RWPE2 (cell line): ENCODE data around the gene FTHL17.

Experiments used
- ATAC-seq: fragments of 200-7000 bp; cut with Tn5 transposase; 3 replicates; pipeline ENCODE4 v1.9.1; 2021; ENCODE audit warnings: low read depth
- DNase-seq: peaks from one replicate; pipeline ENCODE4 v3.0.0-alpha.2; 2020; ENCODE audit warnings: low spot score
- H3K27ac ChIP-seq: fragments of 450-650 bp; 2 replicates; pipeline ENCODE4 v1.5.1; 2017; ENCODE audit warnings: mild to moderate bottlenecking; ENCODE audit not compliant: poor library complexity, severe bottlenecking
- H3K27me3 ChIP-seq: fragments of 250-450 bp; sonication (Bioruptor Pico); 2 replicates; pipeline ENCODE4 v1.5.1; 2021; ENCODE audit warnings: mild to moderate bottlenecking, moderate library complexity; ENCODE audit not compliant: insufficient read depth, poor library complexity, severe bottlenecking
- H3K36me3 ChIP-seq: fragments of 250-450 bp; sonication (Bioruptor Pico); 2 replicates; pipeline ENCODE4 v1.5.1; 2020; ENCODE audit warnings: low read depth, mild to moderate bottlenecking, moderate library complexity
- H3K4me1 ChIP-seq: fragments of 250-450 bp; sonication (Bioruptor Pico); 2 replicates; pipeline ENCODE4 v1.5.1; 2021; ENCODE audit warnings: mild to moderate bottlenecking, moderate library complexity; ENCODE audit not compliant: insufficient read depth, poor library complexity, severe bottlenecking
- H3K4me3 ChIP-seq: fragments of 250-450 bp; sonication (Bioruptor Pico); 2 replicates; pipeline ENCODE4 v1.5.1; 2021; ENCODE audit warnings: mild to moderate bottlenecking, moderate library complexity; ENCODE audit not compliant: severe bottlenecking
- H3K9me3 ChIP-seq: fragments of 250-450 bp; sonication (Bioruptor Pico); 2 replicates; pipeline ENCODE4 v1.5.1; 2021; ENCODE audit warnings: mild to moderate bottlenecking, moderate library complexity; ENCODE audit not compliant: severe bottlenecking
- TF ChIP-seq, protein P1 (sequence below): fragments of 450-650 bp; IDR thresholded peaks from one replicate; pipeline ENCODE4 v1.5.1; 2017; ENCODE audit warnings: mild to moderate bottlenecking, moderate library complexity; ENCODE audit not compliant: poor library complexity, severe bottlenecking

The FTHL17 gene

GRCh38 chrX:31063114-31063513 lies 8.7 kb downstream of the FTHL17 start:
- no peak for ATAC-seq
- H3K4me1 ChIP-seq = no peaks in the 10 kb centered on the region
- no peaks in the 10 kb centered on the region for H3K36me3 ChIP-seq
- no peaks in the 10 kb centered on the region for H3K27me3 ChIP-seq
- no peak overlapping the region for H3K4me3 ChIP-seq
- no peak for DNase-seq
- TF ChIP-seq, protein P1, sequence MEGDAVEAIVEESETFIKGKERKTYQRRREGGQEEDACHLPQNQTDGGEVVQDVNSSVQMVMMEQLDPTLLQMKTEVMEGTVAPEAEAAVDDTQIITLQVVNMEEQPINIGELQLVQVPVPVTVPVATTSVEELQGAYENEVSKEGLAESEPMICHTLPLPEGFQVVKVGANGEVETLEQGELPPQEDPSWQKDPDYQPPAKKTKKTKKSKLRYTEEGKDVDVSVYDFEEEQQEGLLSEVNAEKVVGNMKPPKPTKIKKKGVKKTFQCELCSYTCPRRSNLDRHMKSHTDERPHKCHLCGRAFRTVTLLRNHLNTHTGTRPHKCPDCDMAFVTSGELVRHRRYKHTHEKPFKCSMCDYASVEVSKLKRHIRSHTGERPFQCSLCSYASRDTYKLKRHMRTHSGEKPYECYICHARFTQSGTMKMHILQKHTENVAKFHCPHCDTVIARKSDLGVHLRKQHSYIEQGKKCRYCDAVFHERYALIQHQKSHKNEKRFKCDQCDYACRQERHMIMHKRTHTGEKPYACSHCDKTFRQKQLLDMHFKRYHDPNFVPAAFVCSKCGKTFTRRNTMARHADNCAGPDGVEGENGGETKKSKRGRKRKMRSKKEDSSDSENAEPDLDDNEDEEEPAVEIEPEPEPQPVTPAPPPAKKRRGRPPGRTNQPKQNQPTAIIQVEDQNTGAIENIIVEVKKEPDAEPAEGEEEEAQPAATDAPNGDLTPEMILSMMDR = no peak
- H3K27ac ChIP-seq = no peak overlapping the region
- no peaks in the 10 kb centered on the region for H3K9me3 ChIP-seq

GRCh38 chrX:31061091-31061490 lies 10.8 kb downstream of the FTHL17 start:
- Histone ChIP-seq H3K4me1 (no peaks in the 10 kb centered on the region), H3K27ac (no peak overlapping the region)
- no peak for DNase-seq

DNA sequence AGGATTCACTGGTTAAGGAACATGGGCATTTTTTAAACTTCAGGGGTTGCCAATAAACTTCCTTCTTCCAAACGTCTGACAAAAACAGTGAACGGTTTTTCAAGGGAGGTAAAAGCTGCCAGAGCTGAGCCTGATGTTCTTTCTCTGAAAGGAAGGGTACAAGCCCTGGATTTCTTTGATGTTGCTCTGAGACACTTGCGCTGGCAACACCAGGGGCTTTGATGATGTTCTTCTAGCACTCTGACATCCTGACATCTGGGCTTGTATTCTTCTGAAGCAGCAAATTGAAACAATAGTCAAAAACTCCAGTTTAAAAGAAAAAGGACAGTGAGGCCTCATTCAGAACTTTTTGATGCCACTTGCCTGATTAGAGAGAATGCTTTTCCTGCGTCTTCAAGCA lies 11.8 kb downstream of the FTHL17 start:
- ATAC-seq (no peak), DNase-seq (no peak)
- no peak overlapping the region for H3K27ac ChIP-seq
- H3K36me3 ChIP-seq = no peaks in the 10 kb centered on the region
- no peaks in the 10 kb centered on the region for H3K27me3 ChIP-seq
- H3K9me3 ChIP-seq = no peaks in the 10 kb centered on the region
- H3K4me3 ChIP-seq = no peak overlapping the region
- TF ChIP-seq, protein P1 = no peak
- no peaks in the 10 kb centered on the region for H3K4me1 ChIP-seq

More at GRCh38 chrX:31061091-31061490, 10.8 kb downstream of the FTHL17 start:
- no peak for ATAC-seq
- Histone ChIP-seq H3K9me3 (no peaks in the 10 kb centered on the region), H3K36me3 (no peaks in the 10 kb centered on the region), H3K27me3 (no peaks in the 10 kb centered on the region), H3K4me3 (no peak overlapping the region)
- TF ChIP-seq, protein P1 = no peak

DNA sequence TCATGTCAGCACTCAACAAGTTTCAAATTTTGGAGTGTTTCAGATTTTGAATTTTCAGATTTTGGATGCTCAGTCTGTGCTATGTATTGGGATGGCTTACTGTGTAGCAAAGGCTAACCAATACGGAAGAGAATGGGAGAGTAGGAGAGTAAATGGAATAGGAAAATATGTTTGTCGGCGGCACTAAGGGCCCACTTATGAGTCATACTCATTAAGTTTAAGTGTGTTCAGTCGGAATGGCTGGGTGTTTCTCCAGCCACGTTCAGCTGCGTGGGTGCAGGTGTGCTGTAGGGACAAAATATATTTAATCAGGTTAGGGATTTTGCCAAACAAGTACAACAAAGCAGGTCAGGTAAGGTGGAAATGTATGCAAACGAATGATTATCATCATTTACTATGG lies 13.6 kb downstream of the FTHL17 start:
- H3K4me3 ChIP-seq = no peak overlapping the region
- H3K27ac ChIP-seq = no peak overlapping the region
- H3K27me3 ChIP-seq = no peaks in the 10 kb centered on the region
- DNase-seq (no peak), ATAC-seq (no peak)
- no peaks in the 10 kb centered on the region for H3K9me3 ChIP-seq
- no peaks in the 10 kb centered on the region for H3K36me3 ChIP-seq
- TF ChIP-seq, protein P1 = no peak
- H3K4me1 ChIP-seq = no peaks in the 10 kb centered on the region

- no peak for DNase-seq
- Histone ChIP-seq H3K4me3 (no peak overlapping the region), H3K9me3 (no peaks in the 10 kb centered on the region), H3K4me1 (no peaks in the 10 kb centered on the region), H3K27me3 (no peaks in the 10 kb centered on the region), H3K36me3 (no peaks in the 10 kb centered on the region), H3K27ac (no peak overlapping the region)
- TF ChIP-seq, protein P1 = no peak
- no peak for ATAC-seq
Measured at GRCh38 chrX:31057691-31058090, 14.2 kb downstream of the FTHL17 start.
